GM20000 (cell line): Measurements from ENCODE around the gene TNC.
A peak's percentile ranks its signal among the peaks of the same experiment; 100 is the strongest.

ENCODE experiments used
- DNase-seq: peaks from one replicate; pipeline ENCODE4 v3.0.0; 2012; ENCODE audit warnings: low spot score
- CTCF ChIP-seq: IDR thresholded peaks from 2 replicates; pipeline ENCODE4 v1.5.1; 2012; ENCODE audit warnings: mild to moderate bottlenecking, control low read depth; ENCODE audit errors: extremely low read depth, missing control alignments

Gene TNC

GRCh38 chr9:115013998-115014397 lies 104.0 kb downstream of the TNC start:
- DNase-seq: peak; percentile 71
- peak; percentile 55 for TF ChIP-seq CTCF

- DNase-seq: no peak
- no peak for TF ChIP-seq CTCF
Observed at GRCh38 chr9:115012486-115012885, 105.5 kb downstream of the TNC start.

- no peak for TF ChIP-seq CTCF
- DNase-seq: no peak
Observed at GRCh38 chr9:115010874-115011273, 107.1 kb downstream of the TNC start.

- no peak for DNase-seq
- no peak for TF ChIP-seq CTCF
Observed at GRCh38 chr9:115008536-115009270, 109.3 kb downstream of the TNC start.

- no peak for TF ChIP-seq CTCF
- no peak for DNase-seq
Observed at GRCh38 chr9:115006660-115007059, 111.3 kb downstream of the TNC start.

- no peak for DNase-seq
- no peak for TF ChIP-seq CTCF
Observed at GRCh38 chr9:115005322-115005721, 112.6 kb downstream of the TNC start.

- no peak for DNase-seq
- no peak for TF ChIP-seq CTCF
Observed at GRCh38 chr9:115004545-115004944, 113.4 kb downstream of the TNC start.
